ENCODE data around the gene TPGS1. TPM values are rescaled to one million over a fixed set of nuclear protein-coding genes. Genes with fewer than 3 reads are reported as not detected.

Gene TPGS1
- total RNA-seq, 1 donor from 2014 or later, result 11.2 TPM

DNA sequence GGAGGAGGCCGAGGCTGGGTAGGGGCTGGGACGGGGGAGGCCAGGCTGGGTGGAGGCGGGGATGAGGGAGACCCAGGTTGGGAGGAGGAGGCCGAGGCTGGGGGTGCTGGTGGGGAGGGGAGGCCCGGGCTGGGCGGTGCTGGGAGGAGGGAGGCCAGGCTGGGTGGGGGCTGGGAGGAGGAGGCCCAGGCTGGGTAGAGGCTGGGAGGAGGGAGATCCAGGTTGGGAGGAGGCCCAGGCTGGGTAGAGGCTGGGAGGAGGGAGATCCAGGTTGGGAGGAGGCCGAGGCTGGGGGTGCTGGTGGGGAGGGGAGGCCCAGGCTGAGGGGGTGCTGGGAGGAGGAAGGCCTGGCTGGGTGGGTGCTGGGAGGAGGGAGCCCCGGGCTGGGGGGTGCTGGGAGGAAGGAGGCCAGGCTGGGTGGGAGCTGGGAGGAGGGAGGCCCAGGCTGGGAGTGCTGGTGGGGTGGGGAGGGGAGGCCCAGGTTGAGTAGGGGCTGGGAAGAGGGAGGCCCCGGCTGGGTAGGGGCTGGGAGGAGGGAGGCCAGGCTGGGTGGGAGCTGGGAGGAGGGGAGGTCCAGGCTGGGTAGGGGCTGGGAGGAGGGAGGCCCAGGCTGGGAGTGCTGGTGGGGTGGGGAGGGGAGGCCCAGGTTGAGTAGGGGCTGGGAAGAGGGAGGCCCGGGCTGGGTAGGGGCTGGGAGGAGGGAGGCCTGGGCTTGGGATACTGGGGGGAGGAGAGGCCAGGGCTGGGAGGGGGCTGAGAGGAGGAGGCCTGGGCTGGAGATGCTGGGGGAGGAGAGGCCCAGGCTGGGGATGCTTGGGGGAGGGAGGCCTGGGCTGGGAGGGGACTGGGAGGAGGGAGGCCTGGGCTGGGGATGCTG, 10.7 kb downstream of the TPGS1 start:
- H3K4me1 ChIP-seq, result no peaks in the 10 kb centered on the region
- H3K27ac ChIP-seq (replicated peaks), result no peak overlapping the region
- H3K9me3 ChIP-seq (replicated peaks), result no peaks in the 10 kb centered on the region
- H3K27me3 ChIP-seq (ENCODE audit: low read depth), result no peaks in the 10 kb centered on the region
- TF ChIP-seq, protein P1, sequence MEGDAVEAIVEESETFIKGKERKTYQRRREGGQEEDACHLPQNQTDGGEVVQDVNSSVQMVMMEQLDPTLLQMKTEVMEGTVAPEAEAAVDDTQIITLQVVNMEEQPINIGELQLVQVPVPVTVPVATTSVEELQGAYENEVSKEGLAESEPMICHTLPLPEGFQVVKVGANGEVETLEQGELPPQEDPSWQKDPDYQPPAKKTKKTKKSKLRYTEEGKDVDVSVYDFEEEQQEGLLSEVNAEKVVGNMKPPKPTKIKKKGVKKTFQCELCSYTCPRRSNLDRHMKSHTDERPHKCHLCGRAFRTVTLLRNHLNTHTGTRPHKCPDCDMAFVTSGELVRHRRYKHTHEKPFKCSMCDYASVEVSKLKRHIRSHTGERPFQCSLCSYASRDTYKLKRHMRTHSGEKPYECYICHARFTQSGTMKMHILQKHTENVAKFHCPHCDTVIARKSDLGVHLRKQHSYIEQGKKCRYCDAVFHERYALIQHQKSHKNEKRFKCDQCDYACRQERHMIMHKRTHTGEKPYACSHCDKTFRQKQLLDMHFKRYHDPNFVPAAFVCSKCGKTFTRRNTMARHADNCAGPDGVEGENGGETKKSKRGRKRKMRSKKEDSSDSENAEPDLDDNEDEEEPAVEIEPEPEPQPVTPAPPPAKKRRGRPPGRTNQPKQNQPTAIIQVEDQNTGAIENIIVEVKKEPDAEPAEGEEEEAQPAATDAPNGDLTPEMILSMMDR (IDR thresholded peaks at IDR 0.05; ENCODE audit: borderline replicate concordance), result no peak
- intact Hi-C loops (cut with micrococcal nuclease), result no loop called here
- DNase-seq, result no peak
- no peak overlapping the region for H3K4me3 ChIP-seq
- no peaks in the 10 kb centered on the region for H3K36me3 ChIP-seq

DNA sequence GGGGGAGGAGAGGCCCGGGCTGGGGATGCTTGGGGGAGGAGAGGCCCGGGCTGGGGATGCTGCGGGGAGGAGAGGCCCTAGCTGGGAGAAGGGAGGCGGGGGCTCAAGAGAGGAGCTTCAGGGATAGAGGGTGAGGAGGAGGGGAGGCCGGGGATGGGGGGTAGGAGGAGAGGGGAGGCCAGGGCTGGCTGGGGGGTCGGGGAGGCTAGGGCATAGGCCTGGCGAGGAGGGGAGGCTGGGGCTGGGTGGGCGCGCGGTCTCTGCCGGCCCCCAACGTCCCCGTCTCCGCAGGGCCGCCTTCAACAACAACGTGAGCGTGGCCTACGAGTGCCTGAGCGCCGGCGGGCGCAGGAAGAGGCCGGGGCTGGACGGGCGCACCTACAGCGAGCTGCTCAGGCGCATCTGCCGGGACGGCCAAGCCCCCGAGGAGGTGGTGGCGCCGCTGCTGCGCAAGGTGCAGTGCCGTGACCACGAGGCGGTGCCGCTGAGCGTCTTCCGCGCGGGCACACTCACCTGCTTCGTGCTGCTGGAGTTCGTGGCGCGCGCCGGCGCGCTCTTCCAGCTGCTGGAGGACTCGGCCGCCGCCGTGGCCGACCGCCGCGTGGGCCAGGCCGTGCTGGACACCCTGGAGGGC, 11.4 kb downstream of the TPGS1 start:
- TF ChIP-seq, protein P1 (IDR thresholded peaks at IDR 0.05; ENCODE audit: borderline replicate concordance), result no peak
- H3K4me3 ChIP-seq, result no peak overlapping the region
- no peaks in the 10 kb centered on the region for H3K4me1 ChIP-seq
- no peaks in the 10 kb centered on the region for H3K36me3 ChIP-seq
- intact Hi-C loops (cut with micrococcal nuclease), result no loop called here
- no peaks in the 10 kb centered on the region for H3K27me3 ChIP-seq (ENCODE audit: low read depth)
- no peak overlapping the region for H3K27ac ChIP-seq (replicated peaks)
- DNase-seq, result no peak
- no peaks in the 10 kb centered on the region for H3K9me3 ChIP-seq (replicated peaks)

DNA sequence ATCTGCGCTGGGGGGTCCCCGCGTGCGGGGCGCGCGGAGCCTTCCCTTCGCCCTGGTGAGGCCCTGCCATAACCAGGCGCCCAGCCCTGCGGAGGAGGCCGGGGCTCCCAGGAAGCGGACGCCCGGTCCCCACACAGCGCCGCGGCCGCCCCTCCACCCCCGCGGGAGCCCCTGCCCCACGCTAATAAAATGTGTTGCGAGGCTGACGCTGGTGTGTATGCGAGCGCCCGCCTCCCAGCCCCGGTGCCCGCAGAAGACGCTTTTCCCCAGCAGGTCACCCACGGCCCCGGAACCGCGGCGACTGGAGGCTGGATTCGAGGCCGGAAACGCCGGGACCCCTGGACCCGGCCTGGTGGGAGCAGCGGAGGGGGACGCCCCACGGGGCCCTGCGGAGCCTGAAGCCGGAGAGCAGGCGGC, 12.2 kb downstream of the TPGS1 start:
- Histone ChIP-seq H3K27ac (replicated peaks) (no peak overlapping the region), H3K27me3 (ENCODE audit: low read depth) (no peaks in the 10 kb centered on the region), H3K9me3 (replicated peaks) (no peaks in the 10 kb centered on the region), H3K4me3 (no peak overlapping the region), H3K4me1 (no peaks in the 10 kb centered on the region), H3K36me3 (no peaks in the 10 kb centered on the region)
- no peak for DNase-seq
- TF ChIP-seq, protein P1 (IDR thresholded peaks at IDR 0.05; ENCODE audit: borderline replicate concordance), result no peak
- intact Hi-C loops (cut with micrococcal nuclease), result no loop called here

DNA sequence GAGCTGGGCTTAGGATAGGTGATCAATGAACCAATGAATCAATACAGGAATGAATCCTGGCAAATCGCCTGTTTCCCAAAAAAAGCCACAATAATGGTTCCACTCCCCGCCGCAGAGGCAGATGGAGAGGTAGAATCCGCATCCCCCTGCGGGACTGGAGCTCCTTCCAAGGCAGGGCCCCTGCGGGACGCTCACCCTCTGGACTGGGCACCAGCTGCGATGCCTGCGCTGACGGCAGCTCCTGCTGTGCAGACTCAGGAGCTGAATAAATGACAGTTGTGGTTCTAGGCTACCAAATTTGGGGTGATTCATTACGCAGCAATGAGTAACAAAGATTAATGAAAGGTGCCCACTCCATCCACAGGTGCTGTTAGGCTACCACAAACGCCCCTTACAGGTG, 15.4 kb downstream of the TPGS1 start:
- DNase-seq, result no peak
- Histone ChIP-seq H3K9me3 (replicated peaks) (no peaks in the 10 kb centered on the region), H3K4me1 (no peaks in the 10 kb centered on the region), H3K27me3 (ENCODE audit: low read depth) (peaks cover 18% of the 10 kb centered on the region), H3K4me3 (no peak overlapping the region), H3K27ac (replicated peaks) (no peak overlapping the region), H3K36me3 (no peaks in the 10 kb centered on the region)
- intact Hi-C loops (cut with micrococcal nuclease), result no loop called here
- TF ChIP-seq, protein P1 (IDR thresholded peaks at IDR 0.05; ENCODE audit: borderline replicate concordance), result no peak

DNA sequence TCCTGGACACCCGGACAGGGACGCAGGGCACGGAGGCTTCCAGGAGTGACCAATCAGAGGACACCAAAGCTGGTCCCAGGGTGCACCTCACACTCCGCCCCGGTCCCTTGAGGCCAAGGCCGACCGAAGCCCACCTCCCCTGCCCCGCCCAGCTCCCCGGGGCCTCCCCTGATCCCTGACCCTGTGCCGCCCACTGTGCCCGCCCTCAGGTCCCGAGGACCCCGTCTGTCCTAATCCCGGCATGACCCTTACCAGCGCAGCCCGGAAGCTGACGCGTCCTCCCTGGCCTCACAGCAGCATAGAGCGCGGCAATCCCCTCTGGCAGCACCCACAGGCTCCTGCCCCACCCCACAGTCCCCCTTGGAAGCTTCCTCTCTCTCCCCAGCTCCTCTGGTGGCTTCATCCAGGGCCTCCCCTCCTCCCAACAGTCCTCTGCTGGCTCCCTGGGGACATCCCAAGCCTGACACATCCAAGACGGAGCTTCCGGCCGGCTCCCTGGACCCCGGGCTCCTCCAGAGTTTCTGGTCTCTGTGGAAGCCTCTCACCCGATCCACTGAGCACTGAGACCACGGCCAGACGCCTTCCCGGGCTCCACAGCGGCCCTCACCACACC, 16.9 kb downstream of the TPGS1 start:
- TF ChIP-seq, protein P1 (IDR thresholded peaks at IDR 0.05; ENCODE audit: borderline replicate concordance), result no peak
- no peaks in the 10 kb centered on the region for H3K9me3 ChIP-seq (replicated peaks)
- intact Hi-C loops (cut with micrococcal nuclease), result no loop called here
- peak overlapping the region; percentile 36 for H3K4me3 ChIP-seq
- H3K27ac ChIP-seq (replicated peaks), result no peak overlapping the region
- no peaks in the 10 kb centered on the region for H3K36me3 ChIP-seq
- no peaks in the 10 kb centered on the region for H3K4me1 ChIP-seq
- DNase-seq, result peak; percentile 38
- H3K27me3 ChIP-seq (ENCODE audit: low read depth), result peaks cover 26% of the 10 kb centered on the region

Measured in left ventricle myocardium inferior (tissue), 1 donor.